Uterus (tissue), 4 donors: ENCODE data around the gene EGF. TPM values are rescaled to one million over a fixed set of nuclear protein-coding genes. Genes with fewer than 3 reads are reported as not detected.

Experiments
- DNase-seq, 2 donors: peaks; one replicate each; pipeline ENCODE4 v3.0.0-alpha.2; 2019 to 2020
- H3K27ac ChIP-seq, 2 donors: fragments of 200-600 bp; sonication (generic); 1 replicate in 1 of 2; 2 replicates in 1 of 2; pipeline ENCODE4 v1.5.1; 2016 to 2018
- H3K27me3 ChIP-seq, 2 donors: fragments of 200-600 bp; sonication (generic); one replicate each; pipeline ENCODE4 v1.5.1; 2018 to 2019; ENCODE audit warnings: control low read depth in 1 of 2
- H3K36me3 ChIP-seq, 2 donors: fragments of 200-600 bp; sonication (generic); one replicate each; pipeline ENCODE4 v1.5.1; 2019; ENCODE audit warnings: control low read depth in 1 of 2
- H3K4me1 ChIP-seq, 2 donors: fragments of 200-600 bp; sonication (generic); one replicate each; pipeline ENCODE4 v1.5.1; 2018 to 2019; ENCODE audit warnings: control low read depth in 1 of 2
- H3K4me3 ChIP-seq, 2 donors: fragments of 200-600 bp; sonication (generic); 1 replicate in 1 of 2; 2 replicates in 1 of 2; pipeline ENCODE4 v1.5.1; 2018 to 2019; ENCODE audit warnings: mild to moderate bottlenecking in 1 of 2
- H3K9me3 ChIP-seq, 2 donors: fragments of 200-600 bp; sonication (generic); one replicate each; pipeline ENCODE4 v1.5.1; 2019; ENCODE audit warnings: control low read depth in 1 of 2
- CTCF ChIP-seq, 4 experiments: fragments of 200-600 bp in 2 of 4; fragments of 450-650 bp in 2 of 4; sonication (generic) in 2 of 4; IDR thresholded peaks; one replicate each; pipeline ENCODE4 v1.5.1; 2016 to 2019; ENCODE audit warnings: antibody characterized with exemption in 4 of 4, mild to moderate bottlenecking in 2 of 4, moderate library complexity in 1 of 4
- POLR2A ChIP-seq, 2 donors: fragments of 450-650 bp; IDR thresholded peaks; one replicate each; pipeline ENCODE4 v1.6.1; 2016; ENCODE audit warnings: antibody characterized with exemption in 2 of 2, mild to moderate bottlenecking in 1 of 2, moderate library complexity in 1 of 2
- intact Hi-C: fragments of 100-400 bp; cut with DNase I; formaldehyde crosslinking; loops from one replicate; pipeline ENCODE4 v1.15.1; 2023; ENCODE audit warnings: low total_unique reads
- total RNA-seq, 4 donors: library from RNA; depleted of rRNA in 3 of 4; stranded (reverse); fragments of >200 nt in 3 of 4; gene quantifications; one replicate each; pipeline versions ENCODE4 v1.1.0 to v1.2.4, GENCODE V29; 2014 to 2023
- donor health status: DM: yes; HTN: yes; CAD: no.

The EGF gene
- total RNA-seq, 4 donors from 2014 or later: 1.0 to 3.5 (median 1.5) TPM

GRCh38 chr4:110007217-110007616 is 94.5 kb downstream of the EGF start:
- H3K27me3 ChIP-seq: no peaks in the 10 kb centered on the region
- intact Hi-C loops: loop anchor here (10.0 kb wide), 1 partner anchor 508 kb away; no protein-coding TSS in a partner anchor
- TF ChIP-seq CTCF (IDR thresholded peaks at IDR 0.05): no peak
- no peak for TF ChIP-seq POLR2A (IDR thresholded peaks at IDR 0.05)
- H3K9me3 ChIP-seq: no peaks in the 10 kb centered on the region
- DNase-seq: no peak
- H3K27ac ChIP-seq: no peak overlapping the region
- no peaks in the 10 kb centered on the region for H3K36me3 ChIP-seq
- H3K4me3 ChIP-seq: no peak overlapping the region
- H3K4me1 ChIP-seq: no peaks in the 10 kb centered on the region

DNA sequence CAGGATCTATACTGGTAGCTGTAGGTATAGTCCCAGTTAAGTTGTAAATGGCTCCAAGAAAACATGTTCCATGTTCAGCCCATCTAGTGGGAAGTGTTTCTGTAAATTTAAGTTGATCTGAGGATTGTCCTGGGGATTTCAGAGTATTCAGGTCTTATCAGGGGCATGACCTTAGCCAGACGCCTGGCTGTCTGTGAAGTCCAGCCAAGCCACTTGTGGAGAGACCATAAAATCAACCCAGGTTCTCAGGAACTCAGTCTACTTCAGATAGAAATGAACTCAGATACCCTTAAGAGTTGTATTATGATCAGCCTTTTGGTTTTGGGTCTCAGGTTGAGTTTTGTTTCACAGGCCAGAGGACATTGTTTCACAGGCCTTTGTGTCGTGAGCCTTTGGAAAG is 95.9 kb downstream of the EGF start:
- no peak overlapping the region for H3K27ac ChIP-seq
- H3K9me3 ChIP-seq: no peaks in the 10 kb centered on the region
- intact Hi-C loops: loop anchor here (10.0 kb wide), 1 partner anchor 506 kb away; no protein-coding TSS in a partner anchor
- TF ChIP-seq POLR2A (IDR thresholded peaks at IDR 0.05) (no peak), CTCF (IDR thresholded peaks at IDR 0.05) (no peak)
- no peak overlapping the region for H3K4me3 ChIP-seq
- DNase-seq: no peak
- H3K36me3 ChIP-seq: no peaks in the 10 kb centered on the region
- H3K4me1 ChIP-seq: no peaks in the 10 kb centered on the region
- no peaks in the 10 kb centered on the region for H3K27me3 ChIP-seq

GRCh38 chr4:110009550-110009949 is 96.9 kb downstream of the EGF start:
- Histone ChIP-seq H3K9me3 (no peaks in the 10 kb centered on the region), H3K4me3 (no peak overlapping the region), H3K36me3 (no peaks in the 10 kb centered on the region), H3K4me1 (no peaks in the 10 kb centered on the region), H3K27me3 (no peaks in the 10 kb centered on the region), H3K27ac (no peak overlapping the region)
- no peak for DNase-seq
- TF ChIP-seq POLR2A (IDR thresholded peaks at IDR 0.05) (no peak), CTCF (IDR thresholded peaks at IDR 0.05) (no peak)
- intact Hi-C loops: loop anchor here (10.0 kb wide), 1 partner anchor 505 kb away; no protein-coding TSS in a partner anchor

- Histone ChIP-seq H3K4me3 (no peak overlapping the region), H3K27ac (no peak overlapping the region), H3K27me3 (no peaks in the 10 kb centered on the region), H3K4me1 (no peaks in the 10 kb centered on the region), H3K9me3 (no peaks in the 10 kb centered on the region), H3K36me3 (no peaks in the 10 kb centered on the region)
- TF ChIP-seq POLR2A (IDR thresholded peaks at IDR 0.05) (no peak), CTCF (IDR thresholded peaks at IDR 0.05) (no peak)
- intact Hi-C loops: no loop called here
- DNase-seq: no peak
Measured at GRCh38 chr4:110010797-110011196, 98.1 kb downstream of the EGF start.

DNA sequence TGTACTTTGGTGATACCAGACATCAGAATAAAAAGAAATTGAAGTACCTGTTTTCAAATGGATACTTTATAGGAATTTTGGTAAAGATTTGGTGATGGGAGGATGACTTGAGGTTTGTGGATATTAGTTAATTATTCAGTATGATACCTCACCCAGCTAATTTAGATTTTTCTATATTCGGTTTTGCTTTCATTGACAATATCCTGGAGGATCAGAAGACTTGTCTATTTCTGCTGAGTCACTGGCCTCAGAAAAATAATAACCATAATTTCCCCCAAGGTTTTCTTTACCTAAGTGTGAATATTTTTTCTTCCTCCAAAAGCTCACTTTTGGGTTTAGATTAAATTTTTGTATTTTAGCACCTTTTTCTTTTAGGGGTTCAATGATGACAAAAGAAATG is 100.2 kb downstream of the EGF start:
- no peaks in the 10 kb centered on the region for H3K9me3 ChIP-seq
- intact Hi-C loops: no loop called here
- TF ChIP-seq CTCF (IDR thresholded peaks at IDR 0.05) (no peak), POLR2A (IDR thresholded peaks at IDR 0.05) (no peak)
- H3K27ac ChIP-seq: no peak overlapping the region
- H3K27me3 ChIP-seq: no peaks in the 10 kb centered on the region
- DNase-seq: no peak
- H3K4me1 ChIP-seq: no peaks in the 10 kb centered on the region
- H3K4me3 ChIP-seq: no peak overlapping the region
- no peaks in the 10 kb centered on the region for H3K36me3 ChIP-seq
